ENCODE results near the gene SHROOM2. TPM values are rescaled to one million over a fixed set of nuclear protein-coding genes. Genes with fewer than 3 reads are reported as not detected.

SHROOM2 gene
- total RNA-seq, 4 donors from 2014 or later = 7.8 to 13.2 (median 11.2) TPM

- DNase-seq = no peak
- no peak for TF ChIP-seq CTCF (IDR thresholded peaks at IDR 0.05)
- TF ChIP-seq POLR2A (IDR thresholded peaks at IDR 0.05) = no peak
- H3K36me3 ChIP-seq = no peaks in the 10 kb centered on the region
- no peak overlapping the region for H3K4me3 ChIP-seq
- H3K27ac ChIP-seq = no peak overlapping the region
- H3K4me1 ChIP-seq = no peaks in the 10 kb centered on the region
- intact Hi-C loops (cut with DNase I) = no loop called here
- H3K27me3 ChIP-seq = no peaks in the 10 kb centered on the region
- H3K9me3 ChIP-seq = no peaks in the 10 kb centered on the region
- 71 to 100% methylated on average over 1 to 8 of the region's 8 CpGs for WGBS, 2 donors
These were observed 60.8 kb downstream of the SHROOM2 start for GRCh38 chrX:9847071-9847470.

DNA sequence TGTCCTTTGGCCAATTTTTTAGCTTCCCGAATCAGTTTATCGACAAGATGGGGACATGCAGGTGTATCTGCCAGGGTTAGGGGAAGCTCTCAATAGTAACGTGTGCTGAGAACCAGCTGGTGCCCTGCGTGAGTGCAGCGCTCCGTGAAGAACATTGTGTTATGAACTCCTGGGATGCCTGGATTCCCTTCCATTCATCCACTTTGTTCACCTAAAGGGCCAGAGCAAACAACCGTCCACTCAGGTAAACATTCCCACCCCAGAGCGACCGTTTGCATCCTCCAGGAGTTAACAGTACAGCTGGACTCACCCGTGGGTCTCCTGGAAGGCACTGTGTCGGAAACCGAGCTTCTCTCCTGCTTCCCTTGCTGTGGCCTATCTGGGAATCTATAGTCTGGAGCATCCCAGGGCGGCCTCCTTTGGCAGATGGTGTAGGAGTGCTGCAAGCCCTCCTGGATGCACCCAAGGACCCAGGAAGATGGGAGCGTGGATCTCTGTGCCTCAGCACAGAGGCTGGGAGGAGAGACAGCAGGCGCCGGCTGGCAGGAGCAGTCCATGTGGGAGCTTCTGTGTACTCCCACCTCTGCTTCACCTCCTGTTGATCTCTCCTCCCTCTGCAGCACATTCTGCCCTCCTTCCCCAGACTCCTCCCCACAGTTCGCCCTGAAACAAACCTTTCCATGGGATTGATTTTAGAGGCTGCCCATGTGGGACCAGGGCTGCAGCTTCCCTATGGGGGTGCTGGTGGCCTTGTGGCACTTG, 62.7 kb downstream of the SHROOM2 start:
- no peak for TF ChIP-seq CTCF (IDR thresholded peaks at IDR 0.05)
- TF ChIP-seq POLR2A (IDR thresholded peaks at IDR 0.05) = no peak
- DNase-seq = no peak
- H3K9me3 ChIP-seq = no peaks in the 10 kb centered on the region
- H3K27me3 ChIP-seq = no peaks in the 10 kb centered on the region
- H3K27ac ChIP-seq = no peak overlapping the region
- 79 to 91% methylated on average over 9 to 10 of the region's 17 CpGs for WGBS, 2 donors
- H3K36me3 ChIP-seq = no peaks in the 10 kb centered on the region
- intact Hi-C loops (cut with DNase I) = no loop called here
- H3K4me3 ChIP-seq = no peak overlapping the region
- H3K4me1 ChIP-seq = no peaks in the 10 kb centered on the region

GRCh38 chrX:9851890-9852289, 65.7 kb downstream of the SHROOM2 start:
- 76 to 95% methylated on average over 3 to 6 of the region's 6 CpGs for WGBS, 2 donors
- no peaks in the 10 kb centered on the region for H3K27me3 ChIP-seq
- TF ChIP-seq POLR2A (IDR thresholded peaks at IDR 0.05) (no peak), CTCF (IDR thresholded peaks at IDR 0.05) (no peak)
- no peak overlapping the region for H3K4me3 ChIP-seq
- H3K36me3 ChIP-seq = no peaks in the 10 kb centered on the region
- no peaks in the 10 kb centered on the region for H3K4me1 ChIP-seq
- intact Hi-C loops (cut with DNase I) = no loop called here
- no peak overlapping the region for H3K27ac ChIP-seq
- no peaks in the 10 kb centered on the region for H3K9me3 ChIP-seq
- no peak for DNase-seq

DNA sequence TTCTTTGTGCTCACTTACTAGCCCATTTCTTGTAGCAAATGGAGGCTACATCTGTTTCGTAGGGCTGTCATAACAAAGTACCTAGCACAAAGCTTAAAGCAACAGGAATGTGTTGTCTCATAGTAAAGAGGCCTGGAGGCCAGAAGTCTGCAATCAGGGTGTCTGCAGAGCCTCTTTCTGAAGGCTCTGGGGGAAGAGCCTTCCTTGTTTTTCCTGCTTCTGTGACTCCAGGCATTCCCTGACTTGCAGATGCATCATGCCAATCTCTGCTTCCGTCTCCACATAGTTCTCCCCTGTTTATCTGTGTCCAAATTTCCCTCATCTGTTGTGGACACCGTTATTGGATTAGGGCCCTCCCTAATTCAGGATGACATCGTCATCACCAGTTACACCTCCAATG, 67.1 kb downstream of the SHROOM2 start:
- Histone ChIP-seq H3K36me3 (no peaks in the 10 kb centered on the region), H3K27me3 (no peaks in the 10 kb centered on the region), H3K9me3 (no peaks in the 10 kb centered on the region), H3K4me1 (no peaks in the 10 kb centered on the region), H3K4me3 (no peak overlapping the region), H3K27ac (no peak overlapping the region)
- no peak for TF ChIP-seq POLR2A (IDR thresholded peaks at IDR 0.05)
- intact Hi-C loops (cut with DNase I) = no loop called here
- DNase-seq = no peak
- 59 to 64% methylated on average over 3 to 4 of the region's 4 CpGs for WGBS, 2 donors

DNA sequence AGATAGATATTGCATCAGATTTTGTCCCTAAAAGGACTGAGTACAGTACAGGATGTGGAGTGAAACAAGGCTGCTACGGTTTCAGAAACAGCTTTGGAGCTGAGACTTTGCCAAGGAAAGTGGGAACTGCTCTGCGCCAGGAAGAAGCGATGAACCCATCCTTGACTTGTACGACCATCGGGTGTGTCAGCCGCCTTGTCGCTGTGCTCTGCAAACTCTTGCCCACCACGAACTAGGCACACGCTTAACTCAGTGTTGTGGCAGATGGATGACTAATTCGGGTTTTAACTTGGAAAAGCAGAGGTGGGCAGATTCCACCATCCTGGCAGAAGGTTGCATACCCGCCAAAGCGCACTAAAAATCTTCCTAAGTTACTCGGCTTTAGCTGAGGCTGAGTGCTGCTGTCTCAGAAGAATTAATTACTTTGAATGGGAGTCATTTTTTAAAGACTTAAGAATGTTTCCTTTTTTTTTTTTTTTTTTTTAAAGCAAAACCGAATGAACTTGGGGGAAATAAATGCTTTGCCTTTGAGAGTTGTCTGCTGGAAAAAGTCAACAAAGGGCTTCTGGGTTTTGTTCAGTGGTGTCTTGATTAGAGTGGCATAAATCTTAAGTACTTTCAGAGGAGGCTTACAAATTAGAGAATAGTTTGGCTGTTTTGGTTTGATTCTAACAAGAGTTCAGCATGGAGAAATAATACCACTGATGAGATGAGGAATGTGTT, 69.5 kb downstream of the SHROOM2 start:
- Histone ChIP-seq H3K4me3 (no peak overlapping the region), H3K36me3 (no peaks in the 10 kb centered on the region), H3K27me3 (no peaks in the 10 kb centered on the region), H3K4me1 (no peaks in the 10 kb centered on the region), H3K9me3 (no peaks in the 10 kb centered on the region), H3K27ac (no peak overlapping the region)
- intact Hi-C loops (cut with DNase I) = no loop called here
- no peak for TF ChIP-seq CTCF (IDR thresholded peaks at IDR 0.05)
- no peak for TF ChIP-seq POLR2A (IDR thresholded peaks at IDR 0.05)
- no peak for DNase-seq
- 38 to 65% methylated on average over 10 to 14 of the region's 14 CpGs for WGBS, 2 donors

Data from esophagus squamous epithelium (tissue), 5 donors.